Right lung (tissue), 10 donors: ENCODE measurements around the gene BPNT1. TPM values are rescaled to one million over a fixed set of nuclear protein-coding genes. Genes with fewer than 3 reads are reported as not detected.
A peak's percentile ranks its signal among the peaks of the same experiment; 100 is the strongest.
"Not testable (repeated sequence)": the region's sequence is repeated elsewhere in the genome, so short reads cannot be mapped to it uniquely, and the experiment has no call there.

Source experiments
- DNase-seq, 2 donors: peaks; one replicate each; pipeline ENCODE4 v3.0.0-alpha.2; 2013
- long read RNA-seq, 8 donors: transcript quantifications; one replicate each; lab custom pipeline, GENCODE V29; 2026
- polyA plus RNA-seq, 5 donors: library from polyadenylated mRNA; unstranded; fragments of 120-200 nt; gene quantifications; one replicate each; pipeline versions ENCODE4 v1.2.1 to v1.2.3, GENCODE V29; 2013; ENCODE audit warnings: inconsistent platforms in 1 of 5, low replicate concordance in 1 of 5; ENCODE audit not compliant: insufficient read length in 5 of 5, insufficient read depth in 1 of 5

BPNT1 gene
- polyA plus RNA-seq = 10 to 100 TPM; 38.6 to 54.9 (median 45.5) TPM
- long read RNA-seq, donor 1, partial matches to known transcripts = 0 of 5 reads
- long read RNA-seq, donor 1, other reads (novel, unspliced or antisense) = 0 of 5 reads
- long read RNA-seq, donor 2, transcript BPNT1-201 (9 exons, 2,465 nt) = major isoform, 5 of 5 reads
- long read RNA-seq, donor 2, partial matches to known transcripts = 0 of 5 reads
- long read RNA-seq, donor 2, other reads (novel, unspliced or antisense) = 0 of 5 reads
- long read RNA-seq, donor 3, partial matches to known transcripts = 0 of 3 reads
- long read RNA-seq, donor 3, other reads (novel, unspliced or antisense) = 0 of 3 reads
- long read RNA-seq, donor 4, partial matches to known transcripts = 0 of 3 reads
- long read RNA-seq, donor 4, other reads (novel, unspliced or antisense) = 0 of 3 reads
- long read RNA-seq, donor 5, transcript BPNT1-201 (9 exons, 2,465 nt) = major isoform, 6 of 6 reads
- long read RNA-seq, donor 5, partial matches to known transcripts = 0 of 6 reads
- long read RNA-seq, donor 5, other reads (novel, unspliced or antisense) = 0 of 6 reads
- long read RNA-seq, donor 6, transcript BPNT1-201 (9 exons, 2,465 nt) = major isoform, 5 of 173 reads
- long read RNA-seq, donor 6, partial matches to known transcripts = 155 of 173 reads
- long read RNA-seq, donor 6, other reads (novel, unspliced or antisense) = 12 of 173 reads
- long read RNA-seq, donor 7, partial matches to known transcripts = 0 of 3 reads
- long read RNA-seq, donor 7, other reads (novel, unspliced or antisense) = 0 of 3 reads
- long read RNA-seq, donor 8, partial matches to known transcripts = 0 of 2 reads
- long read RNA-seq, donor 8, other reads (novel, unspliced or antisense) = 0 of 2 reads

DNA sequence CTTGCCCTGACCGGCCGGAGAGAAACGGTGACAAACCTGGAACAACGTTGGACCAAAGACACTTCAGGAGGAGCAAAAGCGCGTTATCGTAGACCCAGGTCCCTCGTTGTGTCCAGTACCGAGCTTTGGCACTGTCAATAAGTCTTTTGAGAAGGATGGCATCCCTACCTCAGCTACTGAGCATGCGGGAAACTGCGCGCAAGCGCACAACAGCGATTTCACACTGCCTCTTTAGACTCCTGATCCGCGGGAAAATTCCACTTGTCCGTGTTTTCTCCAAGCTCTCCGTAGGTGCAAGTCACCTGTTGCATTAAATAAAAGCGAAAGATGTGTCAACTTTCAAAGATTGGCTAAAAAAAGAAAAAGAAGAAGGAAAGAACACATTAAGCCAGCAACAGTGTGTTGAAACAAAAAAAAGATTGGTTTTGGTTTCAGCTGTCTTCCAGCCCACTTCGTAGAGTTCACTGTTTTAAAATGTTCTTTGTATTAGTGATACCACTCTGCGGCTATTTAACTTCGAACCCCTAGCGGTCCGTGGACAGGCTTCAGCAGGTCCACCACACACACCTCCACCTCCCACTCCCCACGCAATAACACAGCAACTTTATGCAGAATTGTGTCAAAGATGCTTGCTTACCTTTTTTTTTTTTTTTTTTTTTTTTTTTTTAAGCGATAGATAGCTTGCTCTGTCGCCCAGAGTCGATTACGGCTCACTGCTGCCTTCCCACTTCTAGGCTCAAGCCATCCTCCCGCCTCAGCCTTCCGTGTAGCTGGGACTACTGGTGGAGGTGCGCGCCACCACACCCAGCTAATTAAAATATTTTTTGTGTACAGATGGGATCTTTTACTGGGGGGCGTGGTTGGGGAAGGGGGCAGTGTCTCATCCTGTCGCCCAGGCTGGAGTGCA lies at the start of gene BPNT1:
BPNT1 (minus strand) TSS at position 139 of the 907 bp plus-strand sequence. CDS start 9,942 bp downstream, outside the sequence.
- peak; percentile 91 to 94 for DNase-seq

- DNase-seq = peak; percentile 12 to 23
Measured at GRCh38 chr1:220137019-220137786, 47.6 kb upstream of the BPNT1 start.

DNA sequence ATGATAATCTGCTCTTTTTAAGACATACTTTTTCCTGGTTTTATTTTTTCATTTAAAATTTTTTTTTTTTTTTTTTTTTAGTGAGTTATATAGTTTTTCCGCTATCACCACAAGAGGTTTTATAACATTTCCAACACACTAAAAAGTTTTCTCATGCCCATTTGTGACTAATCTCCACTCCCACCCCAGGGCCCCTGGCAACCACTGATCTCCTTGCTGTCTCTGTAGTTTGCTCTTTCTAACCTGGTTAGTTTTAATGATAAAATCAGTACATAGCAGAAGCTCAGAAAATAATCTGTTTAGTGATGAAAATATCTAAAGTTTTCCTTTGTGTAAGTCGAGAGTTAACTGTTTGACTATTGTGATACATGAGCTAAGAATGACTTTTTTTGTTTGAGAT lies 46.2 kb upstream of the BPNT1 start:
- no peak for DNase-seq

DNA sequence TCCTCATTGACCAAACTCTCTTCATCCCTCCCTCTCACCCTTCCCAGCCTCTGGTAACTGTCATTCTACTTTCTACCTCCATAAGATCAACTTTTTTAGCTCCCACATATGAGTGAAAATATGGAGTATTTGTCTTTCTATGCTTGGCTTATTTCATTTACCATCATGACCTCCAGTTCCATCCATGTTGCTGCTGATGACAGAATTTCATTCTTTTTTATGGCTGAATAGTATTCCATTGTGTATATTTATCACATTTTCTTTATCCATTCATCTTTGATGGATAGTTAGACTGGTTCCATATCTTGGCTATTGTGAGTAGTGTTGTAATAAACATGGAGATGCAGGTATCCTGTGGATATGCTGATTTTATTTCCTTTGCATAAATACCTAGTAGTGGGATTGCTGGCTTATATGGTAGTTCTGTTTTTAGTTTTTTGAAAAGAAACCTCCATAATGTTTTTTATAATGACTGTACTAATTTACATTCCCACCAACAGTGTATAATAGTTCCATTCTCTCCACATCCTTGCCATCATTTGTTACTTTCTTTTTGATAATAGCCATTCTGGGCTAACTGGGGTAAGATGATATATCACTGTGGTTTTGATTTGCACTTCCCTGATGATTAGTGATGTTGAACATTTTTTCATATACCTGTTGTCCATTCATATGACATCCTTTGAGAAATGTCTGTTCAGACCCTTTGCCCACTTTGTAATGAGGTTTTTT lies 40.1 kb upstream of the BPNT1 start:
- DNase-seq = no peak

GRCh38 chr1:220127076-220127475 lies 37.5 kb upstream of the BPNT1 start:
- DNase-seq = no peak

GRCh38 chr1:220124542-220124941 lies 35.0 kb upstream of the BPNT1 start:
- no peak for DNase-seq

GRCh38 chr1:220123889-220124288 lies 34.3 kb upstream of the BPNT1 start:
- DNase-seq = no peak

DNA sequence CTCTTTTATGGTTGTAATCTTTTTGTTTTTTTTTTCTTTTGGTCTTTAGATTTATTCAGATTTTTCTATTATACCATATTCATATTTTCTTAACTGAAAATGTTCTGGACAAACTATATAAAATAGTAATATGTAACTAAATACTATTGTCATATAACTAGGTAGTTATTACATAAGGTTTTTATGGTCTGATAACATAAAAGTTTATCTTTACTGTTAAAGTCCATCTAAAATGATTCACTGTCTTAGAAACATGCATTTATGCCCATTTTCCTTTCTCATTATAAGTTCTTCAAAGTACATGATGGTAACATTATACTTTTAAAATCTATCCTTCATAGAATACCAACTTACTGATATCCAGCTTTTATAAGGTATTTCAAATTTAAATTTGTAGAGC lies 33.5 kb upstream of the BPNT1 start:
- DNase-seq = no peak

DNA sequence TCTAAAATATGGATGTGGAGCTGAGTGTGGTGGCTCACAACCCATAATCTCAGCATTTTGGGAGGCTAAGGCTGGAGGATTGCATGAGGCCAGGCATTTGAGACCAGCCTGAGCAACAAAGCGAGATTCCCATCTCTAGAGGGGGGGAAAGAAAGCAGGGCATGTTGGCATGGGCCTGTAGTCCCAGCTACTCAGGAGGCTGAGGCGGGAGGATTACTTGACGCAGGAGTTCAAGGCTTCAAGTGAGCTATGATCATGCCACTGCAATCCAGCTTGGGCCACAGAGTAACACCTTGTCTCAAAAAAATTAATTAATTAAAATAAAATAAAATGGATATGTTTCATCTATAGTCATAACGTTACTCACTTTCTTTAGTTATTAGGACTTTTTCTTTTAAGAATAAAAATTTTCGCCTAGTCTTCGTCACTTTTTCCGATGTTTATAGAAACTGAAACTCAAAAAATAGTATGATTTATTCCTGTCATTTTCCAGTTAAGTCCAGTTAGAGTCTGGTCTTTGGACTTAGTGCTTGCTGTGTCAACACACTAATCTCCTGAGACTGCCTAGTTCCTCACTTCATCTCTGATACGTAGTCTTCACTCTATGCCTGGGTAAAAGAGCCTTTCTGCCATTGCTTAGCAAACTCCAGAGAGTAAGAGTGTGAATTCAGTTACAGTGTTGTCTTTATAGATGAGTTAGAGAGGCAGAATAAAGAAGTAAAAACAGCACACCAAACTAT lies 32.4 kb upstream of the BPNT1 start:
- DNase-seq = no peak

DNA sequence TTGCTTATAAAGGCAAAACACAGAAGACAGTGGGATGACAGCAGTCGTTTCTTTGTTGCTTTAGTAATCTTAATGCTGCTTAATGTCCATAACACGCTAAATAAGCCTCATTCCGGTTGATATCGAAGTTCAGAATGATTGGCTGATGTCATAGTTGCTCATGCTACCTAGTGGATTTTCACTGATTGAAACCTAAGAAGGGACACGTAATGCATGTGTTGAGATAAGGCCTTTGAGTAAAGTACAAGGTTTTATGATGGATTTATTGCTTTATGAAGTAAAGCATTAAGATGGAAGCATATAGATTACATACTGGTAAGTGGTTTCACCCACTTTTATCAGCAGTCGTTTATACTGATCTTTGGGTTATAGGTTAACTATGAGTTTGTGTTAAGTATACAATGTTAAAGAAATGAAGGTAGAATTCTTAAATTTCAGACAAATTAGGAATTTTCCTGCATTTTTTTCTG lies 29.5 kb upstream of the BPNT1 start:
- no peak for DNase-seq

DNA sequence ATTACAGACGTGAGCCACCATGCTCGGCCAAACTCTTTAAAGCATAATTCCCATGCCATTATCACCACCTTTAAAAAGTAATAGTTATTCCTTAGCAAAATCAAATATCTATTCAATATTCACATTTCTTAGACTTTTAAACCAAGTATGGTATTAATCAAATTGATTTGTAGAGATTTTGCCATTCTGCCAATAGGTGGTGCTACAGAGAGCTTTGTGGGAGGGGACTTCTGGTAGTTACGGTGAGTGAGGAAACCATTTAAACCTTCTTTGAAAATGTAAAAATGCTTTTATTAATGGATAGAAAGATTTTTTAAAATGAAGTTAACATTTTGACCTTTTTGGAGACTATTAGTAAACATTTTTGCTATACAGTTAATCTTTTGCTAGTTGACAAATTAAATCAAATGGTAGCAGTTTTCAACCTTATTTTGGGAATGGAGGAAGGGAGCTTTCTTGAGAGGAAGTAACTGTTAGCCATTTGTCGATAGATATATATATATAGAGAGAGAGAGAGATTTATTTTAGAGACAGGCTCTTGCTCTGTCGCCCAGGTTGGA lies 23.6 kb upstream of the BPNT1 start:
- no peak for DNase-seq

GRCh38 chr1:220112600-220112999 lies 23.0 kb upstream of the BPNT1 start:
- DNase-seq = not testable (repeated sequence)

- DNase-seq = not testable (repeated sequence)
Measured at GRCh38 chr1:220110473-220110872, 20.9 kb upstream of the BPNT1 start.

GRCh38 chr1:220099826-220100225 lies 10.2 kb upstream of the BPNT1 start:
- no peak for DNase-seq

- DNase-seq = peak; percentile 83 to 87
Measured at GRCh38 chr1:220094016-220094911, 4.7 kb upstream of the BPNT1 start, which contains the start of gene IARS2. Gene IARS2 (plus strand): TSS chr1:220094132. CDS start chr1:220094217, 85 bp downstream.

GRCh38 chr1:220093361-220094015 lies 3.9 kb upstream of the BPNT1 start:
- no peak for DNase-seq

DNA sequence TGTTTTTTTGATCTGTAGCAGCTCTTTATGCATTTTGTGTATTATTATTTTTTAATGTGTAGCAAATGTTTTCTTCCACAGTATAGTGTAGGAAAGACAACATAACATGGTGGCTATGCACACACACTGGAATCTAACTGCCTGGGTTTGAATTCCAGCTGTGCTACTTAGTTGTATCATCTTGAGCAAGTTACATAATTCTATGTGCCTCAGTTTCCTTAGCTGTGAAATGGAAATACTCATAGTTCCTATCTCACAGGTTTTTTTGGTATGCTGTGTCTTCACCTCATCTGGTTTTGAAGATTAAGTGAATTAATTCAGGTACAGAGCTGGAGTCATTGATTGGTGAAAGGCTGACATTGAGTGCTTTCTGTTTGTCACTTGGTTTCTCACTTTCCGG lies 3.1 kb upstream of the BPNT1 start:
- DNase-seq = no peak
